Amniotic stem cell (primary cell): ENCODE measurements around the gene SNCG.
A peak's percentile ranks its signal among the peaks of the same experiment; 100 is the strongest.

Experiments
- DNase-seq: peaks from one replicate; lab custom pipeline; 2025; lab: John Stamatoyannopoulos, UW

SNCG gene

GRCh38 chr10:86960863-86961434, 2.5 kb downstream of the SNCG start:
- no peak for DNase-seq

GRCh38 chr10:86961481-86962091, 3.2 kb downstream of the SNCG start:
- no peak for DNase-seq

- DNase-seq, result no peak
Observed at GRCh38 chr10:86962136-86962980, 4.0 kb downstream of the SNCG start.

GRCh38 chr10:86962981-86963310, 4.5 kb downstream of the SNCG start:
- no peak for DNase-seq

- DNase-seq, result no peak
Observed at GRCh38 chr10:86963341-86963919, 5.0 kb downstream of the SNCG start.

- no peak for DNase-seq
Observed at GRCh38 chr10:86964061-86964846, 5.9 kb downstream of the SNCG start.

GRCh38 chr10:86964847-86965190, 6.4 kb downstream of the SNCG start:
- no peak for DNase-seq

GRCh38 chr10:86965986-86966654, 7.7 kb downstream of the SNCG start:
- no peak for DNase-seq

GRCh38 chr10:86967481-86967941, 9.1 kb downstream of the SNCG start:
- no peak for DNase-seq

GRCh38 chr10:86968271-86968993, 10.0 kb downstream of the SNCG start, which contains the start of gene ADIRF:
Gene ADIRF, plus strand, starts transcription at chr10:86968482. Its CDS starts 63 bp downstream, at chr10:86968545.
- DNase-seq, result no peak

GRCh38 chr10:86968994-86969355, 10.6 kb downstream of the SNCG start:
- DNase-seq, result no peak

GRCh38 chr10:86969421-86970041, 11.1 kb downstream of the SNCG start:
- no peak for DNase-seq

GRCh38 chr10:86970162-86970981, 12.0 kb downstream of the SNCG start:
- DNase-seq, result no peak

- no peak for DNase-seq
Observed at GRCh38 chr10:86970982-86971231, 12.5 kb downstream of the SNCG start.

GRCh38 chr10:86971232-86971991, 13.0 kb downstream of the SNCG start:
- peak; percentile 76 for DNase-seq

GRCh38 chr10:86972613-86973380, 14.4 kb downstream of the SNCG start:
- DNase-seq, result no peak

GRCh38 chr10:86974484-86974883, 16.1 kb downstream of the SNCG start:
- no peak for DNase-seq

GRCh38 chr10:86976362-86977056, 18.1 kb downstream of the SNCG start:
- no peak for DNase-seq
